EL (cell line): ENCODE data around the gene ASTN1.
A peak's percentile ranks its signal among the peaks of the same experiment; 100 is the strongest.

Source experiments
- DNase-seq: peaks from one replicate; pipeline ENCODE4 v3.0.0-alpha.2; 2016

The ASTN1 gene

GRCh38 chr1:176919386-176920378 lies 244.8 kb downstream of the ASTN1 start:
- DNase-seq = no peak

DNA sequence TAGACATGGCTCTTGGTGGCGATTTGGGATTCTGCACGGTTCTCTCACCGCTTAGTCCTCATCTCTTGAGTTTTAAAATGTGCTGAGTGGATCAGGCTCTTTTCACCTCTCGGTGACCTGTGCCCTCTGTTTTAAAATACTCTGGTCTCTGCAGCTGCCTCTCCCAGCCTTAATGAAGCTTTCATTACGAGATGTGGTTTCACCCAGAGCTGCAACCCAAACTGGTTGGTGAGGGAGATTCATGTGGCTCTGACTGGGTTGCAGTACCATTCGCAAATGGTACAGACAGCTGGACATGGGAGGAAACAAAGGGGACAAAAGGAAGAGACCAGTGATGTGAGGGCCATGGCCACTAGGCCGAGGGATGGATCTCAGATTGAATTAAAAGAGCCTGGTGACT lies 258.9 kb downstream of the ASTN1 start:
- no peak for DNase-seq

GRCh38 chr1:176904057-176904751 lies 260.3 kb downstream of the ASTN1 start:
- no peak for DNase-seq

DNA sequence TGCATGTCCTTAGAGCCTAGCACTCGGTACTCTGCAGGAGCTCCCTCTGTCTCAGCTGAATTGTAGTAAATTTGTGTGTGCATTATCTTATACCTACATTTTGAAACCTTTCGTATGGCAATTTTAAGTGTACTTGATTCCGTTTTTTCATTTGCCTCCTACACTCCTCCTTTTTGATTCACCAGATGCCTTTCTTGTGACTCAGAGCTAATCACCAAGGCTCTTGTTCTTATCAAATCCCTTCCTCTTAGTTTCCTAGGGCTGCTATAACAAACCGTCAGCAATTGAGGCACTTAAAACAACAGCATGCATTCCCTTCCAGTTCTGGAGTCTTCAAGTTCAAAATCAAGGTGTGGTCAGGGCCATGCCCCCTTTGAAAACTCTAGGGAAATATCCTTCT lies 261.0 kb downstream of the ASTN1 start:
- peak; percentile 8 for DNase-seq

DNA sequence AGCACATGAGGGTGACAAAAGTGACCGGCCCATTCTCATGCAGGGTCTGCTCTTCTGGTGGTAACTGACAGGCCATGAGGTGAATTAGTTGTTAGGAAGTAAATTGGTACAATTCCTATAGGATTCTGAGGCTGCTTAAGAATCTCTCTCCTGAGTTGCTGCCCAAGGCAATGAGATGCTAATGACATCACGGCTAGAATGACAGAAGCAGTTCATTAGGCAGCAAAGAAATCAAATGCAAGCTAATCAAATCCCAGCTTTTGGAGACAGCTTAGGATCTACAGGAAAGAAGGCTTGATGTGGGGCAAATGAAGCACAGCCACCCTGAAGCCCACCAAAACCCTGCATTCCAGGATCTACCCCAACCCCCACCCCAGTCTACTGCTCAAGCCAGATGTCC lies 265.2 kb downstream of the ASTN1 start:
- DNase-seq = no peak

- DNase-seq = peak; percentile 59
Measured at GRCh38 chr1:176897350-176898236, 266.9 kb downstream of the ASTN1 start.

GRCh38 chr1:176896216-176896615 lies 268.3 kb downstream of the ASTN1 start:
- no peak for DNase-seq

GRCh38 chr1:176894450-176894849 lies 270.1 kb downstream of the ASTN1 start:
- DNase-seq = no peak

DNA sequence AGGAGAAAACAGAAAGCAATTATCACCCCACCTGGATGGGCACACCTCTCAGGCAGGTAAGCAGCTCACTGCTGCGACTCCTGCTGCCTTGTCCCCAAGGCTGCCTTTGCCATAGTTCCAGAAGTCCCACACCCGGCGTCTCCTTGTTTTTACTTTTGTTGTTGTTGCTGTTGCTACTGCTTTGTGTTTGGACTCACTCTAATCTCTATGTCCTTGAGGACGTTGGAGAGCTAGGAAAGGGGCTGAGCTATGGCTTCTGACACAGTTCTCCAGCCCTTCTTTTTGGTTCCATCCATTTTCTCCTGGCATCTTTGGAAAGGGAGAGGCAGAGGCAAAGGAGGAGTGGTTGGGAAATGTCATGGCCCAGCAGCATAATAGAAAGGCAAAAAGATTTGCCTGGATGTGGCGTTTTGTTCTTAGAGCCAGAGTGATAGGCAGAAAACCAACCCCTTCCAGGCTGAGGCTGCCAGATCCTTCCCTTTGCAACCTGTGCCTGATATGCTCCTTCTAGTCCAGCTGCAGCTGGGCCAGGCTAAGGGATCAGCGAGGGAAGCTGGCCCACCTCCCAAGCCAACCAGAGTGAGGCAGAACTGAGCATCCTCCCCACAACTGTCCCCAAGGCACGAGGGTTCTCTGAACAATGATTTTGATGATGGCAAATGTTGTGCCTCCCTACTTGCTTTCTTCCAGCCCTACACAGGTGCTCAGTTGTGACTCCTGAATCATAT lies 270.7 kb downstream of the ASTN1 start:
- no peak for DNase-seq

DNA sequence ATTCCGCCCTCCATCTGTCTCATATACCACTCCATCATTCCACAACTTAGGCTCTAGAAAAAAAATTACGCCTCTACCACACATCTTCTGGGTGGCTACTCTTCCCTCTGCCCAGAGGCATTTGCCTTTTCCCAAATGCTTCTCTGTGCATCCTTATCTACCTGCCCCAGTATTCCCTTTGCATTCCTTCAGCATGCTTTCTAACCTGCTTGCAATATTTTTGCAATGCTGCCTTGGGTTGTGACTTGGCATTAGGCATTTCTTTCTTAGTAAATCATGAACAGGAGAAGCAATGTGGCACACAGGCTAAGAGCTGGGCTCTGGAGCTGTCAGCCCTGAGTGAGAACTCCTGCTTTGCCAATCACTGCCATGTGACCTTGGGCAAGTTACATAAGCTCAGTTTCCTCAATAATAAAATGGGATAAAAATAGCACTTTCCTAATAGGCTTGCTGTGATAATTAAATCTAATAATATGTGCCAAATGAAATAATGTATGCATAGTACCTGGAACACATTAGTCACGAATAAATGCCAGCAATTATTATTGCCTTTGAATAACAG lies 276.0 kb downstream of the ASTN1 start:
- DNase-seq = no peak

- no peak for DNase-seq
Measured at GRCh38 chr1:176885751-176886150, 278.8 kb downstream of the ASTN1 start.

- DNase-seq = no peak
Measured at GRCh38 chr1:176885341-176885740, 279.2 kb downstream of the ASTN1 start.

- DNase-seq = no peak
Measured at GRCh38 chr1:176884911-176885310, 279.6 kb downstream of the ASTN1 start.

DNA sequence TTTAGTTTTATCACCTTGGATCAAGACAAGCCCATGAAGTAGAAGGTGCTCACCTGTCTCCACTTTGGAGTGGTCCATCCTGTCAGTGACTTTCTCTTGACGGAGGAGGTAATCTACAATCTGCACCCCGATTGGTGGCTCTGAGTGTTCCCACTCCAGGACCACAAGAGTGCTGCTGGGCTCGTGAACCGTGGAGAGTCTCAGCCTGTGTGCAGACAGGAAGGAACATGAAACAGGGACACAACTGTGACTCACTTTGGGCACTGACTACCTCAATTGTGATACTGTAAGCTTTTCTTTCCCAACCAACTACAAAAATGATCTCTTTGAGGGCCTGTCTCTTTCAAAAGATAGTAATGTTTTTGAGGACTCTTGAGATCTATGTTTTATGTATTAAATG lies 280.2 kb downstream of the ASTN1 start:
- no peak for DNase-seq

- peak; percentile 61 for DNase-seq
Measured at GRCh38 chr1:176880955-176881595, 283.4 kb downstream of the ASTN1 start.

GRCh38 chr1:176879784-176880620 lies 284.5 kb downstream of the ASTN1 start:
- no peak for DNase-seq

GRCh38 chr1:176878750-176879536 lies 285.6 kb downstream of the ASTN1 start:
- DNase-seq = no peak

GRCh38 chr1:176877557-176877956 lies 287.0 kb downstream of the ASTN1 start:
- DNase-seq = no peak

DNA sequence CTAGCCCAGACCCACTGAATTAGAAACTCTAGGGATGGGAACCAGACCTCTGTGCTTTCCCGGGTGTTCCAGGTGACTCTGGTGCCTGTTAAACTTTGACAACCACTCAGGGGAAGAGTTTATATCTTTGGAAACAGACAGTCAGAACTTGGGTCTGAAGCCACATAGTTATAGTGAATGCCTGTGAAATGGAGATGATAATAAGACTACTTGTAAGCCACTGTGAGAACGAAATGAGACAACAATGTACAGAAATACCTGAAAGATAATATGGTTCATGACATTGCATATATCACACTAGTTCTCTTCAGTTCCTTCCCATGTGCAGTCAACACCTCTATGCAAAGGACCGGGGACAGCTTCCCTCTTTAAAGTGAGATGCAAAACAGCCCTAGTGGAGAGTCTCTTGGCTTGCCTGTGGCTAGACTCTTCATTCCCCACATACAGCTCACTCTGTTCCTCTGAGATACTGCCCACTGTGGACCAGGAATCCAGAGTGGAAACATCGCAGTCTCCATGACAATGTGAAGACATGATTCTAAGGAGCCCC lies 287.5 kb downstream of the ASTN1 start:
- DNase-seq = no peak
